OCI-M2 (cell line): ENCODE data around the gene C1orf159.

ENCODE experiments used
- DNase-seq: peaks from one replicate; lab custom pipeline; 2025; ENCODE audit not compliant: unreplicated experiment; lab: John Stamatoyannopoulos, UW

The C1orf159 gene

DNA sequence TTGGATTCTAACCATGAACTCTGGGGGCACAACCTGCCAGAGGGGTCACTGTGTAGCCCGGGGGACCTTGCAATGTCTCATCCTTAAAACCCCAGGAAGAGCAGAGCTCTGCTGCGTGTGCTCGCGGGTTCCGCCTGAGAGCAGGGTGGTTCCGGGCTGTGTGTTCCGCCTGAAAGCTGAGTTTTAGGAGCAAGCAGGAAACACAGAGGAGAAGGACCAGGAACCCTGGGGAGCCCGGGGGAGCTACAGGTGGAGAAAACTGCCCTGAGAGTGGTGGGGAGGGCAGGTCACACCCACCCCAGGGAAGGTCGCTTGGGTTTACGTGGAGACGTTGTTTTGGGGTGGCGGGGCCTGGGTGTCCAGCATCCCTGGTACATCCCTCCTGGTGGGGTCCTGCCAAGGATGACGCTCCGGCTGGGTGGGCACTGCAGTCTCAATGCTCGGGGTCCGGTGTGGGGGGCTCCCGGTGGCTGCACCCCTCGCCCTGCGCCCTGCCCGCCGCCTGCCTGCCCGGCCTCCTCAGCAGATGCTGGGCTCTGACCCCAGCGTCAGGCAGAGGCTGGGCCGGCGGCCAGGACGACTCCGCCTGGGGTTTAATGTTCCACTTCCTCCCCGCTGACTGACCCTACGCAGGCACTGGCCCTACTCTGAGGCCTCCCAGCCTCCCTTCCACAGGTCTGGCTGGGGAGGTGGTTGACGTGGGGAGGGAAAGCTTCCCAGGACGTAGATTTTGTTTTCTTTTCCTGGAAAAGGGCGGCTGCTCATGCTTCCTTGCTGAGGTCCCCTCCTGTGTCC is 17.3 kb upstream of the C1orf159 start:
- DNase-seq, result no peak

DNA sequence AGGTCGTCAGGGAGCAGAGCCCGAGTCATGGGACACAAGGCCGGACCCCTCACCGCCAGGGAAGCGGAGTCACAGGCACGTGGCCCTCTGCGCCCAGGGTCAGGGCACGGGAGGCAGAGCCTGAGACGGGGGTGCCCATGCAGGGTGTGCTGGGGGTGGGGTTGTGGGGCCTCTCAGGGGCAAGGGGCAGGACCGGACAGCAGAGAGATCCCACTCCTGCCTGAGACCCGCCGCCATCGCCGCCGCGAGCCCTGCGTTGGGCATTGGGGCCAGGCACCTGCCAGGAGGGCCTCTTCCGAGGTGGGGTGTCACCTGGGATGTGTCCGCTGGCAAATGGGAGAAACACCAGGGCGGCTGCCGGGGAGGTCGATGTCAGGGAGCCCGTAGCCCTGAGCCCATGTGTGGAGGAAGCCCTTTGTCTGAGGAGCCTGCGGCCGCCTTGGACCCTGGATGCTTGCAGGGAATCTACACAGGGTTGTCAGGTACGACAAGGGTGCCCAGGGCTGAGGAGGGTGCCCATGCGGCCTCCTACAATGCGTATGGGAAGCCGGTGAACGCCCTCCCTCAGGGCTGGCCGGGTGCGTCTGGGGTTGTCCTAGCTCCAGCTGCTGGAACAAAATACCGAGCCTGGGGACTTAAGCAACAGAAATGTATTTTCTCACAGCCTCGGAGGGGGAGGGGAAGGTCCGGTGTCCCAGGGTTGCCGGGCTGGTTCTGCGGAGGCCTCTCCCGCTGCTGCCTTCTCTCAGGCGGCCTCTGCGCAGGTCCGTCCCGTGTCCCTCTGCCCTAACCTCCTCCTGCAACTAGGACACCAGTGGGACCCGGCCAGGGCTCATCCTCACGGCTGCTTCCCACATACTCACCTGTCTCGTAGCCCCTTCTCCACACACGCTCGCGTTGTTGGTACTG is 16.4 kb upstream of the C1orf159 start:
- no peak for DNase-seq

DNA sequence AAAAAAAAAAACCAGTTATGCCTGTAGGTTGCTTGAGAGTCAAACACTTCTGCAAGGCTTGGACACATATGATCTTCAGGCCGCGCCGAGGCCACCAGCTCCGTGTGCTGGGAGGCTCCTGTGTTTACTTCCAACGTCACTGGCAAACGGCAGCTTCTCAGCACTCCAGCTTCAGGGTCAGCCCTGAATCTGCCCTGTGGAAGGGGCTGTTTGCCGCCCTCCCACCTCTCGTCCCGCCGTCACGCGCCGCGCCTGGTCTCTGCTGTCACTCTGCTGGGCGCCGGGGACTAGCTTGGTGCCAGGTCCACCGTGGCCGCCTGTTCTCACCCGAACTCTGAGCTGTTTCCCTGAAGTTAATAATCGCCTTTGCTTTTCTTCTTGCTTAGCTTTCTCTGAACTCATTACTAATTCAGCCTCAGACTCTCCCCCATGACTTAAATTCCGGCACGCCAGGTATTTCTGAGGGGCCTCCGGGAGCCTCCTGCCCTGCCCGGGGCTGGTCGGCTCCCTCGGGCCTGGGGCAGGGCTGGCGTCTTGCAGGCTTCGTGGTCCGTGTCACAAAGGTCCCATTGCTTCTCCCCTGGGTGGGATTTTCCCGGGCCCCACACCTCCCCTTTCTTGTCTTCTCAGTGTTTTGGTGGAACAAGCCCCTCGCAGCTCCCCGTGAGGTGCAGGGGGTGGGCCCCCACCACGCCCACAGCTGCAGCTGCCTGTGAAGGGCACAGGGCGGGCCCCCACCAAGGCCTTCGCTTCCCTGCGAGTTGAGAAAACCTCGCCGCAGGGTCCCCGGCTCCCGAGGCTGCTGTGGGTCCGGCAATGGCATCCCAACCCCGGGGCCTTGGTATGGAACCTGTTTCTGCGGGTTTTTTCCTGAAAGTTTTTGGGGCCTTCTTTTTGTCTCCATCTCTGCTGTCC is 14.6 kb upstream of the C1orf159 start:
- no peak for DNase-seq

DNA sequence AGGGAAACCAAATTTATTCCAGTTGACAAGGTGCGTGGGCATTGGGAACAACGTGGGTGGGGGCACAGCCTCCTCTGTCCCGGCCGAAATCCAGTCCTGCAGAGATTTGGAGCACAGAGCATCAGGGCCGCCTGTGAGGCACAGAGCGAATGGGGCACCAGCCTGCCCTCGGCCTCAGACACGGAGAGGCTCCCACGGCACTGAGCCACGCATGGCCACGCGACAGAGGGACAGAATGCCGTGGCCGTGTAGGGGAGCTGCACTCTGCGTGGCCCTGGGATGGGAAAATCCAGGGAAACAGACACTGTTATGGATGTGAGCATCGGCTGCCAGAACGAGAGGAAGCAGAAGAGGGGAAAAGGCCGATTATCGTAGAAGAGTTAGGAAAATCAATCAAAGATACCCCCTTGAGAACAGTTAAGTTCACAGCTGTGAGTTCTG is 13.5 kb upstream of the C1orf159 start:
- DNase-seq, result no peak

DNA sequence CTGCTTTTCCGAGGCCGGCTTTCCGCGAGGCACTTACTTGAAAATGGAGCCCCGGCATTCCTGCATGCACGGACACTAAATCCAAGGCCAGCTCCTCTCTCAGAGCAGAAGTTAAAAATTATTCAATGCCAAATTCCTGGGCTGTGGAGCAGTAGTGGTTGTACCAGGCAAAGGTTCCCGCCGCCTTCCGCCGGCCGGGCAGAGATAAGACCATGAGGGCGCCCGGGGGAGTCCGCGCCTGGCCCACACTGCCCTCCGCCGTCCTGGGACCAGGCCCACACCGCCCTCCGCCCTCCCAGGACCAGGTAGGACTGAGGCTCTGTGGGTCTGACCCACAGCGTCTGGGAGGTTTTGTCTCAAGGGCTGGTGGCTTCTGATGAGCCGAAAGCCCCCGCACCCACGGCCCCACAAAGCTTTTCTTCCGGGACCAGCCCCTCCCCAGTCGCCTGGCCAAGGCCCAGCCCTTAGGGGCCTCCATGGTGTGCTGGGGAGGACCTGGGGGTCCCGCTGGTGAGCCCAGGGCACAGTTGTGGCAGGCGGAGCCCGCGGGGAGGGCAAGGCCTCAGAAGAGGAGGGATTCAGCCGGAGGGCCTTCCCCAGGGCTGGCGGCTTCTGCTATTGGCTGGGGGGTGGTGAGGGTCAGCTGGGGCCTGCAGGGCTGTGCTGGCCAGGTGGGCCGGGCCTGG is 12.7 kb upstream of the C1orf159 start:
- DNase-seq, result no peak

DNA sequence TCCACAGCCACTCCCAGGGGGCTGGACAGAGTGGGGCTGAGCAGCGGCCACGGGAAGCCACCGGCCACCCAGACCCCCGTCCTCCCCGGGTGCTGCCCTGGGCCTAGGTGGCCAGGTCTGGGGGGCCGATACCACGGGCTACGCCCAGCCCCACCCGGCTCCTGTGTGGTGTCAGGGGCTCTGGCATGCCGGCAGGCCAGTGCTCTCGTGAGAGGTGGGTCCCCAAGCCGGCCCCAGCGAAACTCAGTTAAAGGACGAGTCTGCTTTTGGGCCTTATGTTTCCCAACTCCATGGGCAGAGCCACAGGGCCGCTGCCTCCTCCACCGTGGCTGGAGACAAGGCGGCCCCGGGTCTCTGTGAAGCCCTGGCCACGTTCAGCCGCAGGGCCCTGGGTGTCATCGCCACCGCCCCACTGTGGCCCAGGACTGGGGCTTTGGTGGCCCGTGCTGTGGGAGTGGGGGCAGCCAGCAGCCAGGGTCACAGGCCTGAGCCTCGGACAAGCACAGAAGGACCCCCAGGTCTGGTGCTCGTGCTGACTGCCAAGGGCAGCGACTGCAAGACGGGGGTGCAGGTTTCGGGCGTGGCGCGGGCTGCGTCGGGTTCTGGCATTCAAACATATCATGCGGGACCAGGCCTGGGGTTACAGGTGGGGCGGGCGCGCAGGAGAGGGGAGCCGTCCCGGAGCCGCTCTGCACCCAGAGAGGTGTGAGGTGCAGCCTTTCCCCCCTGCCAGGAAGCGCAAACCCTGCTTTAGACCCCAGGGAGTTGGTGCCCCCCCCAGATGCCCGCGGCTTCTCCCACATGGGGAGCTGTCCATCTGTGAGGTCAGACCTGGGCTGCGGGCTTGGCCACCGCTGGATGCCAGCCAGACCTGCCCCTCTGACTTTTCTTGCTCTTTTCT is 11.9 kb upstream of the C1orf159 start:
- DNase-seq, result no peak

DNA sequence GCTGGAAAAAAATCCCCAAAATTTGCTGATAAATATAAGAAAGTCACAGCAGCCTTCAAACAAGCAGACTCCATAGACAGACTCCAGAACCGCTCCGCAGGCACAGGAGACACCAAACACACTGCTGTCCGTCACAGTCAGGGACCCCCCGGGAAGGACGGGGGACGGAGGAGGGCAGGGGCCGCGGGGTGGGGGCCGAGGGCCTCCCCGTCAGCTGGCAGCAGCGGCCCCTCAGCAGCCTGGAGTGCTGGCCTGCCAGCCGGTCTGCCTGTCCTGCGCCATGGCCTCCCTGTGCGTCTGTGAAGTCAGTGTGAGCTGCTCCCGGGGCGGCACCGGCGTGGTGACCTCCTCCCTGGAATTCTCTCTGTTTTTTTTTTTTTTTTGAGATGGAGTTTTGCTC is 10.1 kb upstream of the C1orf159 start:
- DNase-seq, result no peak

DNA sequence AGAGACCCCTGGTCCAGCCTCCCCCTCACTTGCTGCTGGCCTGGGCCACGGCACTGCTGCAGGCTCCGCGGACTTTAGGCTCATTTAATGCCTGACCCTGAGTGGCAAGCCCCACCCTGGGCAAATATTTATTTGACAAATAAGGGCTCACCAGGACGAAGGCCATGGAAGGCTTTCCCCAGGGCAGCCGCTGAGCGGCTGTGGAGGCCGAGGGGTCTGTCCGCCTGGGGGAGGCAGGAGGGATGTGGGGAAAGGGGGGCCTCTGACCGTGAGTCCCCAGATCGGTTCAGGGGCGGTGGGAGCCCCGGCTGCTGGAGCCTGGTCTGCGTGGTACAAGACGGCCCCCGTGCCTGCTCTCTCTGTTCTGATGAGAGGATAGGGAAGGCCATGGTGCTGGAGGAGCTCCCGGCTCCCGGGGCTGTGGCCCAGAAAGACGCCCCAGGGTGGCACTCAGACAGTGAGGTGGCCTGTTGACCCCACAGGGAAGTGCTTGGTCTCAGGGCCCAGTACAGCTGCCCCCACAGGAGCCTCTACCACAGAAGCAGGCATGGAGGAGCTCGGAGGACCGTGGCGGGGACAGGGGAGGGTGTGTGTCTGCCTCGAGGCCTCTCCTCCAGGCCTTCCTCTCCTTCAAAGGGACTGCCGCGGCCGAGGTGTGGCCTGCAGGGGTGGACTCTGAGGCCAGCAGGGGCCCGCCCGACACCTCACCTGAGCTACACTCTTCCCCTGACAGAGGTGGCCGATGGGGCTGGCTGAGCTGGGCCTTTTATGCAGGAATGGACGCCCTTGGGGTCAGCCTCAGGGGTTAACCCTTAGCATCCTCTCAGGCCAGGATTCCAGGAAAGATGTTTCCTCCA is 9.1 kb upstream of the C1orf159 start:
- no peak for DNase-seq

DNA sequence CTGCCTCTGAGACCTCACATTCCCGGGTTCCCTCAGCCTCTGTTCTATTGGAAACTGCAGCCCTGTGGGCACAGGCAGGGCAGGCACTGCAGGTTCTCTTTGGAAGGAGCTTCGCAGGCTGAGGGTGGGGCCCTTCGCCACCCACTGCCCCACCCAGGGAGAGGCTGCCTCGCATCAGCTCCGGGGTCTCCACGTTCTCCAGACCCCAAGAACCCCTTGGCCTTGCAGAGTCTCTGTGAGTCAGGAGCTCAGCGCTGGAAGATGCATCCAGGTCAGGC is 8.6 kb upstream of the C1orf159 start:
- DNase-seq, result no peak

DNA sequence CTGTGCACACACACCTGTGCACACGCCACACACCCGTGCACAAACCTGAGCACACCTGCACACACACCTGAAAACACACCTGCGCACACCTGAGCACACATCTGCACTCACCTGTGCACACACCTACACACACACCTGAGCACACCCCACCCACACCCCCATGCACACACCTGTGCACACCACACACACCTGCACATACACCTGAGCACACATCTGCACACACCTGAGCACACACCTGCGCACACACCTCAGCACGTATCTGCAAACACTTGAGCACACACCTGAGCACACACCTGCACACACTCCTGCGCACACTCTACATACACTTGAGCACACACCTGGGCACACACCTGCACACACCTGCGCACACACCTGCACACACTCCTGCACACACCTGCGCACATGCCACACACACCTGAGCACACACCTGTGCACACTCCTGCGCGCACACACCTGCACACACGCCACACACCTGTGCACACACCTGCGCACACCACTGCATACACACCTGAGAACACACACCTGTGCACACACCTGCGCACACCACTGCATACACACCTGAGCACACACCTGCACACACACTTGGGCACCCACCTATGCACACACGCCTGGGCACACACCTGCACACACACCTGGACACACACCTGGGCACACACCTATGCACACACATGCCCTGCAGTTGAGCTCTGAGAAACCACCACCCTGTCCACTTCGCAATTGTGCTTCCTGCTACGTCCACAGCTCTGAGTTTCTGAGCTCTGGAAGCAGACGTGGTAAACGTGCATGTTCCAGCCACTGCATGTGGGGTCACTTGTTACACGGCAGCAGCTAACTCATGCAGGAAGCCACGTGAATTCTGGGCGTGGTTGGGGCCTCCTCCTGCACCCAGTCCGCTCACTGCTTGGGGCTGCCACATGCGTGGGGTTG is 8.0 kb upstream of the C1orf159 start:
- DNase-seq, result no peak

DNA sequence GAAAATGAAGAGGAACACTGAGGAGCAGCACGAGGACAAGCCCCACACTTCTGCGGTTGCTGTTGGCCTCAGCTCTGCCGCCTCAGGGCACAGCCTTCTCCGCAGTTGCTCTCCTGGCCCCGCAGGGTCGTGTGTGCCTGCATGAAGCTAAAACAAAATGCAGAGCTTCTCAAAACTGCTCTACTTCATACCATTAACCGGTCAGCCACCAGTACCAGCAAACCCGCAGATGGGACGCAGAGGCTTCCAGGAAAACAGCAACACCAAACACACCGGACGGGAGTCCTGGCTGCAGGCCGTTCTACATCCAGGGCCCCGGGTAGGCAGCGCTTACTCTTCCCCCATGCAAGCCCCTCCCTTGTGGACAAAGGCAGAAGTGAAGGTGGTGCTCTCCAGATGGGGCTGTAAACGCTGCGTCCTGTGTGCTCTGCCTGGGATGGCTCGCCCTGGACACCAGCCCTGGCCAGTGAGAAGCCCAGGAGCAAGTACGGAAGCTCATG is 7.1 kb upstream of the C1orf159 start:
- DNase-seq, result no peak

DNA sequence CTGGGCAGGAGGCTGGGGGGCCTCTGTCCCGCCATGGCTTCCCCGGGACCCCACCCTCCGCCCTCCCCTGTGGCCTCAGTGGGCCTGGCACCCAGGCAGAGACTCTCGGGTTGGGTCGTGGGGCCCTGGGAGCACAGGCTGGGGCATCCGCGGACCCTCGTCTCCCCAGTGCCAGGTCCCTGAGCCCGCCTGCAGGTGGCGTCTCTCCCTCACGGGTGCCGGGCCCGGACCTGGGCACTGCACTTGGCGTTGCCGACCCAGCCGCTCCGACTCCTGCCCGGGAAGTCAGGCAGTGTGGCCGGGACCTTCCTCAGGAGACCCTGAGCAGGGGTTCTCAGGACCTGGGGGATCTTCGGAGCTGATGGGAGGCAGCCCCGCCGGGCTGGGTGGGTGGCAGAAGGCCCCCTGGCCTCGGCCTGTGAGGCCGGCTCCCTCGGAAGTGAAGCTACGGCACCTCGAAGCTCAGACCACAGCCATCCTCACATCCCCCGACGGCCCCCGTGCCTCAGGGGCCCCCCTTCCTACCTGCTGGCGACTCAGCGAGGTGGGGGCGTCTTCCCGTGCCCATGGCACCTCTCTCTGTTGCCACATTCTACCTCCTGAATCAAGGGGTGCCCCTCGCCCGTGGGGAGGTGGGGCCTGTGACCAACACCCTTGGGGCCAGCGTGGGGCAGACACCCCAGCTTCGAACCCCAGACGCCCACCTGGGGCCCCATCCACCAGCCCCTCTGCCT is 6.4 kb upstream of the C1orf159 start:
- DNase-seq, result no peak

DNA sequence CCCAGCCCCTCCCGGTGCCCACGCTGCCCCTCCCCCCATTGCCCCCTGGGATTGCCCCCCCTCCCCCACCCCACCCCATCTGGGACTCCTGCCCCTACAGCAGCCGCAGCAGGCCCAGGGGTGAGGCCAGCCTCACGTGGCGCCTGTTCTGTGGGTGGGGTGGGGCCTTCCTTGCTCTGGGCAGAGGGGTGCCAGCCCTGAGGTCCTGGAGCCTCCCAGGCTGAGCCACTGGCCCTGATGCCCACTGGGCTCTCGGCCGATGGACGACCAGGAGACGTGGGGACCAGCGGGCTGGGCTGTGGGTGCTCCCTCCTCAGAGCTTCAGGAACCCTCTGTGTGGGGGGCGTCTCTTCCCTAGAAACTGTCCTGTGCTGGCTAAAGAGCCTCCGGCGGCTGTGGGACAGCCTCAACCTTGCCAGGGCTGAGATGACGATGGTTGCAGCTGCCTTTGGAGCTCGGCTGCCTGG is 5.8 kb upstream of the C1orf159 start:
- DNase-seq, result no peak

DNA sequence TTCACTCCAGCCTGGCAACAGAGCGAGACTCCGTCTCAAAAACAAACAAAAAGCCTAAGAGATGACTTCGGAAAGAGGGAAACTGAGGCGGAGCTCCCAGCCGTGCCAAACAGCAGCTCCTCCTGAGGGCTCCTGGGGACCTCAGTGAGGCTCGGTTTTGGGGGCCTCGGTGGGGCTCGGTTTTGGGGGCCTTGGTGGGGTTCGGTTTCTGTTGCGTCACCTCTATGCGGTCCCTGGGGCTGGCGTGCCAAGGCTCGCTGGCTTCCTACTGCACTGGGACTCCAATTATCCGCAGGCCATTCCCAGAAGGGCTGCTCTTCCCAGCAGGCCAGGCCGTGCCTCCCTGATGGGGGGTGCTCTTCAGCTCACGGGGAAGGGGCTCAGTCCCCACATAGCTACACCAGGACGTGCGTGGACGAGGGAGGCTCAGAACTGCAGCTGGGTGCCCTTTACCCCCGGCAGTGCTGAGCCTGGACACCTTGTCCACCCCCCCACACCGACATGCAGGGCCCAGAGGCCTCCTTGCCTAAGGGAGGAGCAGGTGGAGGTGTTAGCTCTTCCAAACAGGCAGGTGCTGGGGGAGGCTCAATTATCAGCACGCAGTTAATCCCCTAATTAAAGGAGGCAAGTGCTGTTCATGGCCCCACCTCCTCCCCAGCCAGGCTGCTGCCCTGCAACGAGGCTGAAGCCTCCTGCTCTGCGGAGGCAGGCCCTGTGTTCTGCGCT is 5.1 kb upstream of the C1orf159 start:
- no peak for DNase-seq

DNA sequence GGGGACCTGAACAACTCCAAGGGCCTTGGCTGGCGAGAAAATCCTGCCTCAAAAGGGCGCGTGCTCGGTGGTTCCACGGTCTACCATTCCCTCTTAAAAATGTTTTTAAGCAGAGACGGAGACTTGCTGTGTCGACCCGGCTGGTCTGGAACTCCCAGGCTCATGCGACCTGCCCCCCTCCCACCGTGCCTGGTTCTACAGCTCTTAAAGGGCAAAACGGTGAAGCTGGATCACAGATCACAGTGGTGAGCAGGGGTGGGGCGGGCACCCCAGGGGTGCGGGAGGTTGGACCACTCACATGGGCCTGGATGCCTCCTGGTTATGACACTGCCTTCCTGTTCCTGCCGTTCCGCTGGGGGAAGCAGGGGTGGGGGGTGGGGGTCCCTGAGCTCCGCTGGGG is 4.2 kb upstream of the C1orf159 start:
- no peak for DNase-seq

DNA sequence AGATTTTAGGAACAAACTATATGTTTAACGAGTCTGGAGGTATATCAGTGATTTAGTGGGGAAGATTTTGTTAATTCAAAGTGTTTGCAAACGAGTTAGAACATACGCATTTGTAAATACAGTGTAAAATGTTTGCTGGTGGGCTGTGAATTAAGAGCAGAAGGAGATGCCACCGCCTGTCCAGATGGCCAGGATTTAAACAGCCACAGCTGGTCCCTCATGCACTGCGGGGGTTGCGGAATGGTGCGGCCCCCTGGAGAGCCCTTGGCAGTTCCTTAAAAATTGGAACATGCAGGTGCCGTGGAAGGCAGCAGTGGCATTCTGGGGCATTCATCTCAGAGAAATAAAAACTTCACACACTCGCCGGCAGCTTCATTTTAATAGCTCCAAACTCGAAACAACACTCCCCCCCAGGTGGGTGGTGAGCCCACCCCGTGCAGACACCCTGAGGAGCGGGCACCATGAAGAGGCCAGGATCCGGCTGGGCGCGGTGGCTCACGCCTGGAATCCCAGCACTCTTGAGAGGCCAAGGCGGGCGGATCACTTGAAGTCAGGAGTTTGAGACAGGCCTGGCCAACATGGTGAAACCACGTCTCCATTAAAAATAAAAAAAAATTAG is 3.5 kb upstream of the C1orf159 start:
- DNase-seq, result no peak
